A673 (cell line): Measurements from ENCODE around the gene KCNIP4. TPM values are rescaled to one million over a fixed set of nuclear protein-coding genes. Genes with fewer than 3 reads are reported as not detected.

ENCODE experiments used
- BruUV-seq: library from RNA; stranded (reverse); fragments of 400-500 nt; replicated peaks from 2 replicates; lab custom pipeline; 2021; lab: Mats Ljungman, UMichigan
- CTCF ChIA-PET: fragments of 300-600 bp; sonication (Branson Sonifier 250); formaldehyde crosslinking; loops from one replicate; lab custom pipeline; 2022; ENCODE audit warnings: antibody characterized with exemption; lab: Charles Lee
- POLR2A ChIA-PET: fragments of 300-600 bp; sonication (Branson Sonifier 250); formaldehyde crosslinking; loops from one replicate; lab custom pipeline; 2022; ENCODE audit warnings: antibody characterized with exemption; ENCODE audit not compliant: low non-redundant PET; lab: Charles Lee
- DNase-seq: peaks from one replicate; pipeline ENCODE4 v3.0.0-alpha.2; 2015; ENCODE audit warnings: low spot score
- H3K27ac ChIP-seq: fragments of 200-600 bp; sonication (generic); 2 replicates; pipeline ENCODE4 v1.5.1; 2016; ENCODE audit warnings: mixed run types, low read depth, mild to moderate bottlenecking, mixed read lengths, antibody characterized with exemption, low read length; ENCODE audit not compliant: poor library complexity, severe bottlenecking
- H3K27me3 ChIP-seq: fragments of 200-600 bp; sonication (generic); replicated peaks from 2 replicates; pipeline ENCODE4 v1.6.1; 2017; ENCODE audit warnings: mixed run types, low read depth, mild to moderate bottlenecking, mixed read lengths, antibody characterized with exemption, low read length; ENCODE audit not compliant: insufficient read depth, poor library complexity
- H3K36me3 ChIP-seq: fragments of 200-600 bp; sonication (generic); 2 replicates; pipeline ENCODE4 v1.6.1; 2016; ENCODE audit warnings: mixed run types, mild to moderate bottlenecking, mixed read lengths, antibody characterized with exemption, low read length; ENCODE audit not compliant: insufficient read depth, poor library complexity, severe bottlenecking
- H3K4me1 ChIP-seq: fragments of 200-600 bp; sonication (generic); 2 replicates; pipeline ENCODE4 v1.6.1; 2017; ENCODE audit warnings: mixed run types, mild to moderate bottlenecking, mixed read lengths, antibody characterized with exemption, low read length; ENCODE audit not compliant: insufficient read depth, poor library complexity, severe bottlenecking
- H3K4me3 ChIP-seq: fragments of 200-600 bp; sonication (generic); 2 replicates; pipeline ENCODE4 v1.5.1; 2016; ENCODE audit warnings: low read depth, mixed run types, mild to moderate bottlenecking, mixed read lengths, low read length; ENCODE audit not compliant: poor library complexity, severe bottlenecking
- H3K9me3 ChIP-seq: fragments of 200-600 bp; sonication (generic); 2 replicates; pipeline ENCODE4 v1.6.1; 2016; ENCODE audit warnings: mixed run types, low read depth, mild to moderate bottlenecking, mixed read lengths, antibody characterized with exemption, low read length; ENCODE audit not compliant: poor library complexity, severe bottlenecking
- CTCF ChIP-seq: fragments of 300-800, 200-600 bp; sonication (generic); conservative IDR thresholded peaks from 2 replicates; pipeline ENCODE4 v1.5.1; 2017; ENCODE audit warnings: low read depth, mild to moderate bottlenecking, antibody characterized with exemption, low read length, moderate library complexity, mixed read lengths
- EZH2 ChIP-seq: fragments of 200-600 bp; sonication (generic); IDR thresholded peaks from 2 replicates; pipeline ENCODE4 v1.6.1; 2017; ENCODE audit warnings: borderline replicate concordance, low read depth, mild to moderate bottlenecking, mixed read lengths, antibody characterized with exemption, low read length; ENCODE audit not compliant: poor library complexity, severe bottlenecking
- intact Hi-C: fragments of 100-400 bp; cut with micrococcal nuclease; formaldehyde crosslinking; loops from one replicate; pipeline ENCODE4 v1.10.0; 2022; ENCODE audit not compliant: unreplicated experiment
- total RNA-seq: library from RNA; stranded (reverse); gene quantifications from 2 replicates; pipeline ENCODE4 v1.2.3, GENCODE V29; 2021

The KCNIP4 gene
- total RNA-seq, 1 experiment from 2014 or later: not detected

- BruUV-seq: no TSS peak
- no peaks in the 10 kb centered on the region for H3K27me3 ChIP-seq
- TF ChIP-seq CTCF: no peak
- TF ChIP-seq EZH2: no peak
- POLR2A ChIA-PET: no interaction called here
- H3K9me3 ChIP-seq: no peaks in the 10 kb centered on the region
- H3K36me3 ChIP-seq: no peaks in the 10 kb centered on the region
- no peak for DNase-seq
- intact Hi-C loops: no loop called here
- no peaks in the 10 kb centered on the region for H3K4me1 ChIP-seq
- no peak overlapping the region for H3K4me3 ChIP-seq
- no peak overlapping the region for H3K27ac ChIP-seq
- CTCF ChIA-PET: no interaction called here
Observed at GRCh38 chr4:21728304-21728703, 220.3 kb downstream of the KCNIP4 start.

DNA sequence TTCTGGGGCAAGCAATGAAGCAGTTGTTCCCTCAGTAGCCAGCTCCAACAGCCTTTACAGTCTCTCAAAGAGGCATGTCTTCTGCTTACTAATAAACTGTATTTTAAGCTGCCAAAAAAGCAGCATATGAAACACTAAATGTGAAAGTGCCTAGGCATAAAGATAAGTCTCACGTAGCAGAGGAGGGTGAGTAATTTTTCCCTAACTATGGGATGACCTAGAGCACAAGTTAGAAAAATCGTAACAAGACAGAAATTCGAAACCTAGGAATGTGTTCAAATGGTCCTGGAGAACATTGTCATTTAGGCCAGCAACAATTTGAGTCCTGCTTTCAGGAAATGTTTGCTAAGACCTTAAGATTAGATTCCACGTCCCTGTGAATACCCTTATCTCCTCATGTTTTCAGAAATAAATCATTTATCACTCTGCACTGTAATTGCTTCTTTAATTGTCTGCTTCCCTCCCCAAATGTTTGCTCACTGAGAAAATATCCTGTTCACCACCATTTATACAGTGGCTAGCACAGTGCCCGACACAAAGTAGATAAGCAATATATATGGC lies 222.2 kb downstream of the KCNIP4 start:
- TF ChIP-seq CTCF (no peak), EZH2 (no peak)
- Histone ChIP-seq H3K4me3 (no peak overlapping the region), H3K27me3 (no peaks in the 10 kb centered on the region), H3K9me3 (no peaks in the 10 kb centered on the region), H3K36me3 (no peaks in the 10 kb centered on the region), H3K27ac (no peak overlapping the region), H3K4me1 (no peaks in the 10 kb centered on the region)
- no TSS peak for BruUV-seq
- CTCF ChIA-PET: no interaction called here
- POLR2A ChIA-PET: no interaction called here
- DNase-seq: no peak
- intact Hi-C loops: no loop called here

- DNase-seq: no peak
Observed at GRCh38 chr4:21722157-21722839, 226.3 kb downstream of the KCNIP4 start.

More at GRCh38 chr4:21722157-21722839, 226.3 kb downstream of the KCNIP4 start:
- no peaks in the 10 kb centered on the region for H3K36me3 ChIP-seq
- H3K27me3 ChIP-seq: no peaks in the 10 kb centered on the region
- H3K27ac ChIP-seq: no peak overlapping the region
- ChIA-PET CTCF (no interaction called here), POLR2A (no interaction called here)
- no peak for TF ChIP-seq EZH2
- TF ChIP-seq CTCF: no peak
- no peaks in the 10 kb centered on the region for H3K4me1 ChIP-seq
- H3K9me3 ChIP-seq: no peaks in the 10 kb centered on the region
- intact Hi-C loops: no loop called here
- BruUV-seq: no TSS peak
- H3K4me3 ChIP-seq: no peak overlapping the region
